GM18498 (cell line): ENCODE results near the gene ETS1.

Experiments
- ATAC-seq: cut with Tn5 transposase; IDR thresholded peaks from one replicate; pipeline ENCODE4 v1.9.1; 2021; ENCODE audit warnings: mild to moderate bottlenecking, moderate library complexity; ENCODE audit not compliant: unreplicated experiment

ETS1 gene

DNA sequence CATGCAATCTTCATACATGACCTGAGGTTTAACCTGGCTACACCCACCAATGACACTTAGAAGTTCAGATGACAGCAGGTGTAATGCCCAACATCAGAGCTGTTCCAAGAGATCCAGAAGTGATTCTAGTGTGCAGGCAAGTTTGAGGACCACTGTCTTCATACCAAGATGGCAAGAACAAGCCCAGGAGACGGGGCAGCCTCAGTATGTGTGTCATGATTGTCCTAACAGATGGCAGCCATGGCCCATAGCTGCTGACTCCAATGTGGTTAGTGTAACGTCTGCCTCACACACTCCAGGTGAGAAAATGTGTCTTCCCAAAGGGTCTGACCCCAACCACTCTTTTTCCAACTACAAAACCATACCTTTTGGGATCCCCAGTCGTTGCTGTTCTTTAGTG is 97.3 kb downstream of the ETS1 start:
- ATAC-seq = no peak

DNA sequence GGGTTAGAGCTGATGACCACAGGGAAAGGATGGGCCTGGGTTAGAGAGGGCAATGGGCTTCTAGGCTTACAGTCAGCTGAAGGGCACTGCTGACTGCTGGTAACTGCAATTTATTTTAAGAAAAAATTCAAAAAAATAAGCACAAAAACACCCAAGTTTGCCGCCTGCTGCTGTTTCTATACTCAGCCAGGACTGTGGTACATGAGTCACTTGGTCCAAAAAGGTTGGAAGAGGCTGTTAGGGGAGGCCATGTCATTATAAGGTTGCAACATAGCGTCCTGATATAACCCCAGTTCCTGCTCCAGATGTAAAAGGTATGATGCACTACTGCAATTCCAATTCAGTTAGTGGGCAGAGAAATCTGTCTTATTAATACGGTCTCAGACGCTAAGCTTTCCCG is 98.9 kb downstream of the ETS1 start:
- no peak for ATAC-seq

DNA sequence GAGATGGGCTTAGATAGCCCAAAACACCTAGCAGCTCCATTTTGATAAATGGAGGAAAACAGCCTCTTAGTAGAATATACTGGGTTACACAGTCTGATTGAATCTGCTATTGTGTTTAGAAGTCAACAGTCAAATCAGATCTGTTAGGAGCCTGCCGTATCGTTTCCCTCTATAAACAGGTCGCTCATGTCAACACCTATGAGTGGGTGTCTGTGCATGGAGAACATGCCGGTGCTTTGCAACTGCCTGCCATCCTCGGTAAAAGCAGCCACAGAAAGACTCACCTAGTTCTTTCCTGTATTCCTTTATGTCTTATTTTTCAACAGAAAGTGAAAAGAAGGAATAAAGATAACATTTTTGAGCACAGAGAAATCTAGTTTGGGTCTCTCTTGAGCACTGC is 99.4 kb downstream of the ETS1 start:
- ATAC-seq = no peak

DNA sequence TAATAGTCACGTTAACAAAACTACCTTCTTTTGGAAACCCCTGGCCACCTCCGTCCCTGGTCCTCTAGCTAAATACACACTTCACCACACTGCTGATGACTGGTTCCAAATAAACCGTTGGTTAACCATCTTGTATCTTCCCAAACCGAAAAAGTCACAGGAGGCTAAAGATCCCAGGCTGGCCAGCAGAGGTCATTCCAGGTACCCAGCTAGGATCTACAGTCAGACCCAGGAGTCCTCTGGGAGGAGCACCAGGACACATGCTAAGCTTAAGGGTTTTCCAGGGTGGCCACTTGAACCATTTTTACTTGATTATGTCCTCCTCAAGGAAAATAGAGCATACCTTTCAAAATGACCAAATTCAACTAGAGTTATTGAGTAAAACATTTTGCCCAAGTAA is 103.2 kb downstream of the ETS1 start:
- ATAC-seq = no peak

DNA sequence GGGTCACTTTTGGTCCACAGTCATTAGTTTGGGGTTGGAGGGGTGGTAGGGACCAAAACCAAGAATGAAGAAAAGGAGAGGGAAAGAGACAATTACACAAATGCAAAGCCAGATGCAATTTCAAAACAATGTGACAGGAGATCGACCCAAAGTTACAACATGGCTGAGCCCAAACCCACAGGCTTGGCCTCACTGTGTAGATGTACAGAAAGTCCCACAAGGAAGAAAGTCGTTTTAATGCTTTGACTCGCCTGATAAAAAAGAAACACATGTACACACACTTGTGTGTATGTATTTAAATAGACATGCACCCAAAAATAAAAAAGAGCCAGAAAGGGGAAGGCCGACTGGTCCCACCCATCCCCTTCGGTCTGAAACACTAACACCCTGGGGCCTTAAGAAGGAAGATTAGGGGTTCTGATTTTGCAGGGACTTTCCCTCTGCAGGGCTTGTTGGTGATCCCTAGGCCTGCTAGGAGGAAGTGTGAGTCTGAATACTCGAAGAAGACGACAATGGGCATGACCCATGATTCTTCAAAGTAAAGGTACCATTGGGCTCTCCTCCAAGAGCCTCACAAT is 104.1 kb downstream of the ETS1 start:
- peak; percentile 72 for ATAC-seq

DNA sequence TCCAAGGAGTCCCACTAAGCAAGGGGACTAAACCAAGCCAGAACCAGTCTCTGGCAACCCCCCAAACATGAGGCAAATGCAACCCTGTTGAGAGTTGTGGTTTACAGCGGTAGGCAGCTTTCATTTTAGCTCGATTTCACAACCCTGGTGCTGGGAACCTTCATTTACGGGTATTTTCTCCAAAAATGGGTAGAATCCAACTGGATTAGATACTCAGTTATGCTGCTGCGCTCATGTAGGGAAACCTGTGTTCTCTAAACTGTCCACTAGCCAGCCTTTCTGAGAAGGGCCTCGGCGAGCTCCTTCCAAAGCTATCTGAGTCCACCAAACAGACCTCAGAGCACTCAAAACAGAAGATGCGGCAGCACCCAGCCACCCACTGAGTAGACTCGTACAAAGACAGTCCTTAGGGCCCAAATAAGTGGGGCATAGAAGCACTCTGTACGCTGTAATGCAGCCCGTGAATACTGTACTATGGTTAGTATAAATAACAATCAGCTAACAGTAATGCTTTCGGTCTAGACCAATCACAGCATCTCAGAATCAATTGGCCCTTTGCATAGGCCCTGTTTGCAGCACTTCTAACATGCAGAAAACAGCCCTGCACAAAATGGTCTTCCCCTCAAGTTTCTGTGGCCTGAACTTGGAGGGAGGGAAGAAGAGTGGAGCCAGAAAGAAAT is 104.7 kb downstream of the ETS1 start:
- peak; percentile 53 for ATAC-seq

DNA sequence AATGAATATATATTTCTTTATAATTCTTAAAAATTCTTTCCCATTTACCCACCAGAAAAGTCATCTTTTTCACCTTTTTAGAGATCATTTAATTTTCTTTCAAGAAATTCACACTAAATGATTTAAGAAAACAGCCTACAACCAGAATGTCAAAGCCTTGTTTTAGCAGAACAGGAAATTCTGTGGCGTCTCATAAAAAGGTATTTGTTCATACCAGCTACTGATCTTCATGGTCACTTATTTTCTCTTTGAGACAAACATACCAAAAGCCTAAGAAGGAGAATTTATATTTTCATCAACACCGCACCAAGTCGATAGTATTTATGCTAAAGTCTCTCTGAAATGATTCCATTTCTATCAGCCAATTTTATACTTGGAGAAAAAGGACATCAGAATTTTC is 105.3 kb downstream of the ETS1 start:
- no peak for ATAC-seq

DNA sequence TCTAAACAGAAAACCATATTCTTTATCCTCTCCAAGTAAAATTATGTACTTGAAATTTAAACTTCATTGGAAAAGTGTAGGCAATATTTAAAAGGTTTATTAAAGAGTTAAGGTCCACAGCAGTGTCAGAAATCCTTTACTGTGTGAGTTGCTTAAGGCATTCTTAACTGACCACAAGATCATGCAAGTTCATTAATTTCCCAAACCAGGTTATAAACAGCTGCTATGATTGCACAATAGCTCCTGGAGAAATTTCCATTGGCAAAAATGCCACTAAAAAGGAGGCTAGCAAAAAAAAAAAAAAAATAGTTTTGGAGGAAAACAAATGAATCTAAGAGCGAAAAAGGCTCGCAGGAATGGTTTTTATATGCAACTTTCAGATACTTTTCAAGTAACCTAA is 106.2 kb downstream of the ETS1 start:
- ATAC-seq = no peak

DNA sequence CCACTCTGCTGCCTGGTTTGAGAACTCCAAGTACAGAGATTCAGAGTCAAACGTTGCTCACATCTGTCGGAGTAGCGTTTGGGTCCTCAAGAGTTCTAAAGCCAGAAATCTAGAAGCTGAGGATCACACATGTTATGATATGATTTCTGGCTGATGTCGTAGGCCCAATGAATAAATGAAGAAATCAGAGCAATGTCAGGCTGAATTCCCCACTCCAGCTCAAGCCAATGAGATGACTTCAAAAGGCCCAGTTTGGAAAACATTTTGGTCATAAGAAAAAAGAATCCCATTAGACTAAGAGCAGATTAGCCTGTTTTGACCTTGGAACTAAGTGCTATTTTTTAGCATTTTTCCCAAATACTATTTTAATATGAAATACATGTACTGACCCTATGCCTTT is 106.7 kb downstream of the ETS1 start:
- ATAC-seq = no peak

DNA sequence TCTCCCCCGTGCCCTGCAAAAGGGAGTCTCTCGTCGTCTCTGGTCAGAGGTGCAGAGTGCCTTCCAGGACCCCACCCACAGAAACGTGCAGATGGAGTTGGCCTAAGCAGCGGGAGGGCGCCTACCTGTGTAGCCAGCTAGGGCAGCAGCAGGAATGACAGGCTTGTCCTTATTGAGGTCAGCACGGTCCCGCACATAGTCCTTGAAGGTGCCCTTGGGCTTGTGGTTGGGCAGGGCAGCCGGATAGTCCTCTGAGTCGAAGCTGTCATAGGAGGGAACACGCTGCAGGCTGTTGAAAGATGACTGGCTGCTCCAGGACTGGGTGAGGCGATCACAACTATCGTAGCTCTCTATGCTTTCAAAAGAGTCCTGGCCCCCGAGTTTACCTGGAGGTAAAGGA is 107.3 kb downstream of the ETS1 start:
- no peak for ATAC-seq

DNA sequence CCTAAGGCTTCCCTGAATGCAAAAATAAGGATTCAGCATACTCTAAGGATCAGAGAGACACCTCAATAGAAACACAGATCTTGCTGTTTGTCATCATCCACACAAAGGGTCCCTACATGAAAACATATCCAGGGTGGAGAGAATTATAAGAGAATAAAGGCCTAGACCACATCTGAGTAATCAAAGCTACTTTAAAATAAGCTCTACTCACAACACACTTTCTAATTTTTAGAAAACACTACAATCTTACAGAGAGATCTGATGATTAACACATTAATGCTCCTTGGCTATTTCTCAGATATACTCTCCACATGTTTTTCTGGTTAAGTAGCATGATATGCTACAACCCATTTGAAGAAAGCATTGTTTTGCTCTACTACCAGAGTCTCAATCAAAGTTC is 108.2 kb downstream of the ETS1 start:
- ATAC-seq = no peak

DNA sequence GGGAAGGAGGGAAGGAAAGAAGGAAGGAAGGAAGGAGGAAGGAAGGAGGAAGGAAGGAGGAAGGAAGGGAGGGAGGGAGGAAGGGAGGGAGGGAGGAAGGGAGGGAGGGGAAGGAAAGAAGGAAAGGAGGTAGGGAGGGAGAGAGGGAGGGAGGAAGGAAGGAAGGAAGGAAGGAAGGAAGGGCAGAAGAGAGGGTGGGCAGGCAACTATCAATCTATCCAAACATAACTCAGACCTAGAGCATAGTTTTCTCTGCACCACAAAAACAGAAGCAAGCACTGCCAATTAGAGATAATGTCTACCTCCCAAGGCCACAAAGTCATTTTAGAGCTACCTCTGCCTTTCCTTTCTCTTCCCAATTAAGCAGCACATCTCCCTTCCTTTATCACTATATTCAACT is 109.1 kb downstream of the ETS1 start:
- no peak for ATAC-seq

DNA sequence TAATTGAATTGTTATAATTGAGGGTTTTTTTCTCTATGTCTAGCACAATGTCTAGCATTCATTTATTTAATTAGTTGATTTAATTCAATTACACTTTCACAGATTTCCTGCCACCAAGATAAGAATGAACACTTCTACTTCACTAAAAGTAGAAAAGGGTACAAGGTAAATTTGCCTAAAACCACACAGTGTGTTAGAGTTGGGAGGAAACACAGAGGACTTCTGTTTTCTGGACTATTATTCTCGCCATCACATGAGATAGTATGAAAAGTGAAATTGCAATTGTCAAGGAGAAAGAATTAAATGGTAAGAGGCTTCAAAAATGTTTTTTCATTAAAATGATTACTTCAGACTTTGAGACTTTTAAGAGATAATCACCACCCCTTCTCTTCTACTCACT is 109.5 kb downstream of the ETS1 start:
- no peak for ATAC-seq

DNA sequence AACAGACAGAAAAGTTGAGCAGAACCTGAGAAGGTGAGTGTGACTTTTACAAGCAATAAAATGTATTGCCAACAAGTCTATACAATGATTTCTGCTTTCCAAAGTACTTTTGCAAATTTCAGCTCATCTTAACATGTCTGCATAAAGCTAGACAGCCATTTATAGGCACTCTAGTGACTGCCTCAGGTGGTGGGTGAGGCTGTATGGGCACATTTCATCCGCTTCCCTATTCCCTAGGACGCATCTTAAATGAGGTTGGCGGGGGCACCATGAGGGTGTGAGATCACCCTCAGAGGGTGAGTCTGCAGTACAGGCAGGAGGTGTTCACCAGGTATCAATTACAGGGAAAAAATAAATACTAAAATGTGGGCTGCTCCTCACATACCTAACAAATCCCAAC is 110.1 kb downstream of the ETS1 start:
- no peak for ATAC-seq

DNA sequence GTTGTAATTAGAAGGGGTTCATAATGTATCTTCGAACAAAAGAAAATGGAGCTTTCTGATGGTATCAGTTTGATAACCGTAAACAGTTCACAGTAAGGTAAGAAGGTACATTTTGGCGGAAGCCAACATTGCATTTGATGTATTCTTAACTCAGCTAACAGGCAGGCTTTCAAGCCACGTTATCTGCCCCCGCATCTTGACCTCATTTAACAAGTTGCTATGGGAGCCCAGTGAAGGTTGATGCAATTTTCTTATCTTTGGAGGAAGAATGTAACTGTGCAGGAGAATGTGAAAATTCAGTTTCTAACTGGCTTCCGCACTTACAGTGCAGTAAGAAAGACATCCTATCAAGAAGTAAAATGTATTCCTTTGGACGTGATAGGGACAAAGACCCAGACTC is 110.6 kb downstream of the ETS1 start:
- no peak for ATAC-seq

DNA sequence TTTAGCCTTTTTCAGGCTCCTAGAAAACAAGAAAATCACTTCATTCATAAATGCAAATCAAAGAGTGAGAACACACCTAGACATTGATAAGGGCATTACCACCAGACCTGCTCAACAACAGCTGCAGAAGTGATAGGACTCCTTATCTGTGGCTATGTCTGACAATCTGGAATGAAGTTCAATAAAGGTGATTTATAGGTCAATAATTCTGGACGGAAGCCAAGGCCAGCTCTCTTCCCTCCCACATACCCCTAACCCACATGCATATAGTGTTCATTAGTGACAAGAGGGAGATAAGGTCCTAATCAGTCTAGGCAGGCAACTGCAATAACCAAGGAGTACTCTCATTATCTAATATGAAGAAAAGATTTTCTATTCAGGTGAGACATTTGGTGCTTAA is 111.3 kb downstream of the ETS1 start:
- no peak for ATAC-seq

DNA sequence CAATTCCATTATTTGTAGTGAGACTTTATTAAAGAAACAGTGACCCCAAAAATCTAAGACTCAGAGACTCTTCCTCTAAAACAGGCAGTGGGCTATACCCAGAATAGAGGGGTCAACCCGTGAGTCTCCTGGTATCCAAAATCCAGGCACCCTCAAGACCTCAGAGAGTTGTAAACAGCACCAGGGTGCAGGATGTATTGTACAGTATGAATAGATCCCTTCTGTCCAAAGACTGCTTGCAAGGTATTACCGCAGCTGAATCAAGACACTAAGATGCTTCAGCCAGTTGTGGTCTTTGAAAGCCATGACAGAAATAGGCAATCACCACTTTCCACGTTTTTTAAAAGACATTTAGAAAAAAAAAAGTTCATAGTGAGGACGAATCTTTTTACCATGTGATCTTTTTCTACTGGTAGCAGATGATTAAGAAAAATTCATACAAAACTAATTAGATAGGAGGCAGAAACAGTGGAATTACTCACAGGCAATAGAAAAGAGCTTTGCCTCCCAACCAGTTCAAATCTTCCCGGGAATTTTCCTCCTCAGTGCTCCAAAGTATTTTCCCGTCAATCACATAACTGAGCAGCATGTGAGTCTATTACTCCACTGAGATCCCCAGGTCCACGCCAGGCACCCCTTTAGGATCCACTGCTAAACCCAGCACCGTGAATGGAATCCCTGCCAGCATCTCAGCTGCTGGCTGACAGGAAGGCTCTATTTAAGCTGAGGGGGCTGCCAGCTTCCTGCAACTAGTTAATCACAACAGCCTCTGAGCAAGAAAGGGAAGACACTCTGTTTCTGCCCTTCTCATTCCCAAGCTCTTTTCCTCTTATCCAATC is 113.1 kb downstream of the ETS1 start:
- no peak for ATAC-seq

DNA sequence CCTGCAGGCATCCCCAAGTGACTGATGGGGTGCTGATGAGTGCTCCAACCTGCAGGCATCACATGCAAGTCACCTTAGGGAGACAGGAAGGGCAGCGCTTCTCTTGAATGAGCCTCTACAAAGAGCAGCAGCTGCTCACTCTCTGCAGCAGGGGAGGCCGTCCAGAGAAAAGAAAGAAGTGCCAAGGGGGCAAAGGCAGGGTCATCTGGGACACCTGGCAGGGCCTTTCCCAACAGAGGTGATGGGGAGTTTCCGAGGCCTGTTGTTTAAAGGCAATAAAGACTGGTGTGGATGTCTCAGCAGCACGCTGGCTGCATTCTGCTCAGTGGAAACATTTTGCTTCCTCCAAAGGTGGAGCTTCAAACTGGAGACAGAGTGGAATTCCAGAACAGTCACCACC is 113.7 kb downstream of the ETS1 start:
- ATAC-seq = no peak

DNA sequence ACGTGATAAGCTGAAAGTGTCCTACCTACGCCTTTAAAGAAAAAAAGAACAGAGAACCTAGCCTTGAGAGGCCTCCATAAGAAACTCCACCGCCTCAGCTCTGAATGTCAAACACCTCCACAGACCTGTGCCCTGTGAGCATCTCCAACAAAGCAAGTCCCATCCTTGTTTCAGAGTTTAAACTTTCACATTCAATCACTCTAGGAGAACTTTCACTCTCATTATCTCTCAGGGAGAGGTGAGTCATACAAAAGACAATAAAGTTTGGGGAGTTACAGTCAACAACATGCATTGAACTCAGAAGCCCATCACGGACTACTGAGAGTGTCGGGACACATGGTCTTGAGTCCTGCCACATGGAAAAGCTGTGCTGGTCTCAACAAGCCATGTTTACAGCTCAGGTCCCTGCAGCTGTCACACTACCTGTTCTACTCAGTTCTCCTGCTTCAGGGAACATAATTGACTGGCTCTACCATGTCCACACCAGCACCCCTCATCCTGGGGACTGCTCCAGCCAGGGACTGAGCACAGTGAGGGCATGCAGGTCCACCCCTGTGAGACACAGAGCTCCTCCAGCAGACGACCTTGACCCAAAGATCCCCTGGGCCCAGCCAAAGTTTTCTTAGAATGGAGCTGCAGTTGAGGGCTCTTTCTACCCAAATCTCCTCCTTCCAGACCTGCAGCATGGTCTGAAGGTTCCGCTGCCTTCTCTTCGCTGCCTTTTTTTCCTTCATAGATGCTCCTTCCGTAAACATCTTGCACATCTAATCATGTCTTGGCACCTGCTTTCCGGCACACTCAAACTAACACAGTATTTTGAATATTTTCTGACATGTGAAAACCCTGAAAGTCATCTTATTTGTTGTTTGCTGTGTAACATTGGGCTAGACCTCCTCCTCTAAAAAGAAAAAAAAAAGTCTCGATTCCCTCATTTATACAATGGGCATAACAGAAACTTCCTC is 114.9 kb downstream of the ETS1 start:
- peak; percentile 53 for ATAC-seq

DNA sequence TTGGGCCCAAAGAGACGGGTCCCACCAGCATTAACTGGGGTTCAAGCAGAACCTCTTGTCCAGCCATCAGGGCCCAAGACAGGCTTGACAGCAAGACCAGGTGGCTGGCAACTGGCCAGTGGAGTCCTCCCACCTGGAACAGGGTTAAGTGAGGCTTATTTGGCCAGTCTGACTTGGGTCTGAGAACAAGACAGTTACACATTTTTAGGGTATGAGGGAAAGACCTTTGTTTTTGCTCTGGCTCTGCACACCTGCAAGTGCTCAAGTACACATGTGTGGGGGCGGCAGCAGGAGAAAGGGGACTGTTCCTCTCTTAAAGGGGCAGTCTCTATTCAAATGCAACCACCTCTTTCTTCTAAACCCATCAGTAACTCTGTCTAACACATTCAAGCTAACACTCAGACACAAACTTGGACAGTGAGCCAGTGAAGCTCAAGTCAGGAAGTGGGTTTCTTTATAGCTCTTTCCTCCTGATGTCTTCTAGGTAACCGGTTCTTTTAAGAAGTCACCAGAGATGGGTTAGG is 116.2 kb downstream of the ETS1 start:
- peak; percentile 44 for ATAC-seq

DNA sequence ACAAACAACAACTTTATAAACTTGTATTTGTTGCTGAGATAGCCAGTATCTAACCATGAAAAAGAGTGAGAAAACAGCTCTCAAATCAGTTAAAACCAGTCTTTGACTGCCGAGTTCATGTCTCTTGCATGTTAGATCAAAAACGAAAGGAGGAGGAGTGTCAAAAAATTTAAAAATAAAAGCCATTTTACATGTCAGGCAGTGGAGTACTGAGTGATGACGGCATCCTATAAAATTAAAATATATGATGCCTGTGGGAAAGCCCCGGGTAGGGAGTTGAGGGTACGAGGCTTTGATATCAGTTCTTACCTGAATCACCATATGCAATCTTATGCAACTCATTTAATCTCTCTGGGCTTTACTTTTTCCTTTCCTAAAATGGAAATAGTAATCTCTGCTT is 117.3 kb downstream of the ETS1 start:
- no peak for ATAC-seq
